ENCODE measurements around the gene UBR3. TPM values are rescaled to one million over a fixed set of nuclear protein-coding genes. Genes with fewer than 3 reads are reported as not detected.

Gene UBR3
- total RNA-seq, 1 donor from 2014 or later: 30.9 TPM

- H3K4me3 Mint-ChIP-seq (ENCODE audit: unreplicated experiment): no peak overlapping the region
- peaks cover 17% of the 10 kb centered on the region for H3K36me3 Mint-ChIP-seq (ENCODE audit: low read depth)
- TF ChIP-seq, protein P1, sequence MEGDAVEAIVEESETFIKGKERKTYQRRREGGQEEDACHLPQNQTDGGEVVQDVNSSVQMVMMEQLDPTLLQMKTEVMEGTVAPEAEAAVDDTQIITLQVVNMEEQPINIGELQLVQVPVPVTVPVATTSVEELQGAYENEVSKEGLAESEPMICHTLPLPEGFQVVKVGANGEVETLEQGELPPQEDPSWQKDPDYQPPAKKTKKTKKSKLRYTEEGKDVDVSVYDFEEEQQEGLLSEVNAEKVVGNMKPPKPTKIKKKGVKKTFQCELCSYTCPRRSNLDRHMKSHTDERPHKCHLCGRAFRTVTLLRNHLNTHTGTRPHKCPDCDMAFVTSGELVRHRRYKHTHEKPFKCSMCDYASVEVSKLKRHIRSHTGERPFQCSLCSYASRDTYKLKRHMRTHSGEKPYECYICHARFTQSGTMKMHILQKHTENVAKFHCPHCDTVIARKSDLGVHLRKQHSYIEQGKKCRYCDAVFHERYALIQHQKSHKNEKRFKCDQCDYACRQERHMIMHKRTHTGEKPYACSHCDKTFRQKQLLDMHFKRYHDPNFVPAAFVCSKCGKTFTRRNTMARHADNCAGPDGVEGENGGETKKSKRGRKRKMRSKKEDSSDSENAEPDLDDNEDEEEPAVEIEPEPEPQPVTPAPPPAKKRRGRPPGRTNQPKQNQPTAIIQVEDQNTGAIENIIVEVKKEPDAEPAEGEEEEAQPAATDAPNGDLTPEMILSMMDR (IDR thresholded peaks at IDR 0.05): no peak
- H3K9me3 Mint-ChIP-seq (ENCODE audit: low read depth): peaks cover 3% of the 10 kb centered on the region
- H3K27me3 Mint-ChIP-seq (ENCODE audit: low read depth): no peaks in the 10 kb centered on the region
- H3K27ac Mint-ChIP-seq (ENCODE audit: unreplicated experiment): no peak overlapping the region
- DNase-seq (ENCODE audit: low spot score): no peak
- peaks cover 3% of the 10 kb centered on the region for H3K4me1 Mint-ChIP-seq (ENCODE audit: low read depth)
Observed at GRCh38 chr2:169961911-169962310, 134.7 kb downstream of the UBR3 start.

- Mint-ChIP-seq H3K36me3 (ENCODE audit: low read depth) (peaks cover 15% of the 10 kb centered on the region), H3K4me3 (ENCODE audit: unreplicated experiment) (no peak overlapping the region), H3K27me3 (ENCODE audit: low read depth) (no peaks in the 10 kb centered on the region), H3K27ac (ENCODE audit: unreplicated experiment) (no peak overlapping the region), H3K9me3 (ENCODE audit: low read depth) (no peaks in the 10 kb centered on the region), H3K4me1 (ENCODE audit: low read depth) (peaks cover 6% of the 10 kb centered on the region)
- no peak for DNase-seq (ENCODE audit: low spot score)
- TF ChIP-seq, protein P1 (IDR thresholded peaks at IDR 0.05): no peak
Observed at GRCh38 chr2:169963786-169964185, 136.5 kb downstream of the UBR3 start.

DNA sequence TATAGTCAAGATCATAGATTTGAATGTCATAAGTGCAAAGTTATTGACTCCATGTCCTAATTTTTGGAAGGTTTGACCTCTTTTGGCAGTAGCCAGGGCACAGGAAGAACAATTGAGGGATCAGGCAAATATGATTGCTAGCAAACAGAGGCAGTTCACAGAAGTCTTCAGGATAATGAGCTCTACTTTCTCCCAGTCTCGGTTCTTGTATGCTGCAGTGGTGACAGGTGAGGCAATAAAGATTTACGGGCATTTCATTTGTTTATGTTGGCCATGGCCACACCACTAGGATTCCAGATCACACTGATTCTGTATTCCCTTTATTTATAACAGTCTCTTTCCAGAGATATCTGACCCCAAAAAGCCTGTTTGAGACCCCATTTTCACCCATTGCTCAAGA lies 137.5 kb downstream of the UBR3 start:
- H3K27ac Mint-ChIP-seq (ENCODE audit: unreplicated experiment): no peak overlapping the region
- TF ChIP-seq, protein P1 (IDR thresholded peaks at IDR 0.05): no peak
- no peaks in the 10 kb centered on the region for H3K27me3 Mint-ChIP-seq (ENCODE audit: low read depth)
- no peak for DNase-seq (ENCODE audit: low spot score)
- H3K36me3 Mint-ChIP-seq (ENCODE audit: low read depth): peaks cover 17% of the 10 kb centered on the region
- H3K4me3 Mint-ChIP-seq (ENCODE audit: unreplicated experiment): no peak overlapping the region
- peaks cover under 1% of the 10 kb centered on the region for H3K9me3 Mint-ChIP-seq (ENCODE audit: low read depth)
- H3K4me1 Mint-ChIP-seq (ENCODE audit: low read depth): peaks cover 6% of the 10 kb centered on the region

- peaks cover 3% of the 10 kb centered on the region for H3K9me3 Mint-ChIP-seq (ENCODE audit: low read depth)
Observed at GRCh38 chr2:169965495-169965894, 138.2 kb downstream of the UBR3 start.

GRCh38 chr2:169966454-169966853 lies 139.2 kb downstream of the UBR3 start:
- H3K4me1 Mint-ChIP-seq (ENCODE audit: low read depth): peaks cover 6% of the 10 kb centered on the region
- peaks cover 18% of the 10 kb centered on the region for H3K36me3 Mint-ChIP-seq (ENCODE audit: low read depth)
- H3K4me3 Mint-ChIP-seq (ENCODE audit: unreplicated experiment): no peak overlapping the region
- DNase-seq (ENCODE audit: low spot score): no peak
- H3K27ac Mint-ChIP-seq (ENCODE audit: unreplicated experiment): no peak overlapping the region
- TF ChIP-seq, protein P1 (IDR thresholded peaks at IDR 0.05): no peak
- peaks cover 3% of the 10 kb centered on the region for H3K9me3 Mint-ChIP-seq (ENCODE audit: low read depth)
- no peaks in the 10 kb centered on the region for H3K27me3 Mint-ChIP-seq (ENCODE audit: low read depth)

More at GRCh38 chr2:169965495-169965894, 138.2 kb downstream of the UBR3 start:
- no peaks in the 10 kb centered on the region for H3K27me3 Mint-ChIP-seq (ENCODE audit: low read depth)
- H3K4me1 Mint-ChIP-seq (ENCODE audit: low read depth): peaks cover 6% of the 10 kb centered on the region
- peaks cover 21% of the 10 kb centered on the region for H3K36me3 Mint-ChIP-seq (ENCODE audit: low read depth)
- DNase-seq (ENCODE audit: low spot score): no peak
- no peak overlapping the region for H3K27ac Mint-ChIP-seq (ENCODE audit: unreplicated experiment)
- H3K4me3 Mint-ChIP-seq (ENCODE audit: unreplicated experiment): no peak overlapping the region
- TF ChIP-seq, protein P1 (IDR thresholded peaks at IDR 0.05): no peak

Data from chondrocyte (in vitro differentiated cells).